Ramos (cell line): ENCODE measurements around the gene CFAP251.
"Not testable (repeated sequence)": the region's sequence is repeated elsewhere in the genome, so short reads cannot be mapped to it uniquely, and the experiment has no call there.

Experiments
- in situ Hi-C: fragments of 300-500 bp; cut with MboI; formaldehyde crosslinking; loops from one replicate; pipeline ENCODE4 v1.14.3; 2022; ENCODE audit warnings: low sequenced_read_pairs; ENCODE audit not compliant: unreplicated experiment

CFAP251 gene

DNA sequence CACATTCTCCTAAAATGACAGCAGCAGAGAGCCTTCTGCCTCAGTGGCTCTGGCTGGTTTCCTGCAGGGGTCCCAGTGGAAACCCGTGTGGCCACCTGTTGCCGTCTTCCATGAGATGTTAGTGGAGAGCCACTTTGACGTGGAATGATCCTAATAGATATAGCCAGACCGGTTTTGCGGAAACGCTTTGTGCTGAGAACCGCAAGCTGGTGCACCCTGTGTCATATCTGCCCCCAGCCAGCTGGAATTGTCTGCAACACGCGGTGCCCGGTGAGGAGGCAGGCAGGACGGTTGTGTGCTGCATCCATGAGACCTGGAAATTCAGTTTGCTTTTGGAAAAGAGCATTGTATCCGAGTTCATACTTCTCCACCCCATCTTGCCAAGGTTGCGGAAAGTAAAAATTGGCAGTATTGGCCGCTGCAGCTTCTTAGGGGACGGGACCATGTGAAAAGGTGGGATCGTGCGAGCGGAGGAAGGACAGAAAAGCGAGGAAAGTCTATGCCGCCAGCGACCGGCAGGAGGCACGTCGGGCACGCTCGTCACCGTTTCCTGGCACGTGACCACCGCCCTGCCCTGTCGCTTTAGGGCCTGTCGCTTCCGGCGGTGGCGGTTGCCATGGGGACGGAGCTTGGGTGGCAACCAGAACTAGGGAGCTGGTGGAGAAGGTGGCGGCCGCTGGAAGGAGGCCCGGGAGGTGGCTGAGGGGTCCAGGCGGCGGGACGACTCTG, at the start of gene CFAP251:
Gene CFAP251 (plus strand): TSS at position 643 of the 729 bp plus-strand sequence. CDS start 2,714 bp downstream, outside the sequence.
- in situ Hi-C loops = loop anchor here (5.0 kb wide), 1 partner anchor 129 kb away; no protein-coding TSS in a partner anchor

DNA sequence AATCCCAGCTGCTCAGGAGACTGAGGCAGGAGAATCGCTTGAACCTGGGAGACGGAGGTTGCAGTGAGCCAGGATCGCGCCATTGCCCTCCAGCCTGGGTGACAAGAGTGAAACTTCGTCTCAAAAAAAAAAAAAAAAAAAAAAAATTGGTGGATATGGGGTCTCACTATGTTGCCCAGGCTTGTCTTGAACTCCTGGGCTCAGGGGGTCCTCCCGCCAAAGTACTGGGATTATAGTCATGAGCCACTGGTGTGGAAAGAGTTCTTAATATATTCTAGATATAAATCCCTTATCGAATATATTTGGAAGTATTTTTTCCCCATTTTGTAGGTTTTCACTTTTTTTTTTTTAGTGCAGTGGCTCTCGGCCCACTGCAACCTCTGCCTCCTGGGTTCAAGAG, 49.2 kb upstream of the CFAP251 start:
- in situ Hi-C loops = not testable (repeated sequence)

DNA sequence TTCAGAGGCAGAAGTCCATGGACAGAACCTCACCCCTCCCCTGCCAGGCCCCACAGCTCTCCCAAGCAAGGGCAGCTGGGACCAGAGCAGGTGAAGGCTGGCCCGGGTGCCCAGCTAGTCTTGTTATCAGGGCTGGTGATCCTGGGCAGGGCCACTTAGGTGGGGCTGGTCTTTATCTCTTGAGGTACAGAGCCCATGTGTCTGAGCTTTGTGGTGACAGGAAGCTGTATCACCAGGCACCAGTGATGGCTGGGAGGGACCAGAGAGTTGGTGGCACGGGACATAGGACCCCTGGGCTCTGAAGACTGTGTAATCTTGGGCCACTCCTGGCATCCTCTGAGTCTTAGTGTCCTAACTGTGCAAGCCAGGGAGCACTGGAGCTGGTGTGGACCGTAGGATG, 46.9 kb upstream of the CFAP251 start:
- in situ Hi-C loops = no loop called here

DNA sequence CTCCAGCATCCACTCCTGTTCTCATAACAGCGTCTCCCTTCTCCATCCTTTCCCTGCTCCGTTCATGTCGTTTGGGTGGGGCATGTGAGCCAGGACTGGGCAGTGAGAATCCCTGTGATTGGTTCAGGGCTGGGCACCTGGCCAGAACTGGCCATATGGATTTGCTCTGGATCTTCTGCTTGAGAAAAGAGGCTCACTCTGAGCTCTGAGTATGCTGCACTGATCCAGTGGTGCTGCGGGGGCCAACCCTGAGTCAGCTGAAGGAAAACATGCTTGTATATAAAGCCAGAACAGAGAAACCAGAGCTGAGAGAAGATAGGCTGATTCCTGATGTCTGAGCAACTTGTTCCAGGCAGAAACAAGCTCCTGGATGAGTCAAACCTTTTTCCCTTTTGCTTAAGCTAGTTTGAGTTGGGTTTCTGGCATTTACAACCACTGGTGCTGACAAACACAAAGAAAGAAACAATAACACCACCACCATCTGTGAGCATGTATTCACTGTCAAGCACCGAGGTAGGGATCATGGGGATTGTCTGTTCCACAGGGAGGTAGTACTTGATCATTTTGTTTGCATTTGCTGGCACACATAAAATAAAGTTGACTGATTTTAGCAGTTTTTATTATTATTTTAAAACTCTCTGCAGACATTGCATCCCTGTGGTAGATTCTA, 45.7 kb upstream of the CFAP251 start:
- in situ Hi-C loops = no loop called here

DNA sequence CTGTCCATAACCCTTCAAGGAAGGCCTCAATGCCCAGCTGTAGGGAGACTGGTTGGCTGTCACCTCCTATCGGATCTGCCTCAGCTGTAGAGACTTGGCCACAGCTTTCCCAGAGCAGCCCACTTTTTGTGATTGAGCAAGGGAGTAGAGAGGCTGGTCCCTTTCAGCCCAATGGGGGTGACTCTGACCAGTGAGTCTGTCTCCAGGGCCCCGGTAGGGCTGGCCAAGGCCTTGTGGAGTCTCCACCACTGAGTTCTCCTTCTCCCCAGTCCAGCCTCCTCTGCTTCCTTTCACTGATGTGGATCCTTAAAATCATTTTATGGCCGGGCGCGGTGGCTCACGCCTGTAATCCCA, 45.2 kb upstream of the CFAP251 start:
- in situ Hi-C loops = no loop called here

GRCh38 chr12:121874071-121874470, 44.3 kb upstream of the CFAP251 start:
- in situ Hi-C loops = no loop called here

DNA sequence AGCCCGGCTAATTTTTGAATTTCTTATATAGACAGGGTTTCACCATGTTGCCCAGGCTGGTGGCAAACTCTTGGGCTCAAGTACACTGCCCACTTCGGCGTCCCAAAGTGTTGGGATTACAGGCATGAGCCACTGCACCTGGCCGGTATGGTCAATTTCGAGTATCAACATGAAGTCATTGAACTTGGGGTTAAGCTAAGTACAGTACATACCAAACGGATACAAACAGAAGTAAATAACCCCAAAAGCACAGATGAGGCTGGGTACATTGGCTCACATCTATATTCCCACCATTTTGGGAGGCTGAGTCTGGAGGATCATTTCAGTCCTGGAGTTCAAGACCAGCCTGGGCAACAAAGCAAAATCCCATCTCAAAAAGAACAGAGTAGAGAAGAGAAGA, 42.8 kb upstream of the CFAP251 start:
- in situ Hi-C loops = no loop called here

GRCh38 chr12:121876080-121876447, 42.3 kb upstream of the CFAP251 start:
- in situ Hi-C loops = not testable (repeated sequence)

- in situ Hi-C loops = no loop called here
Measured at GRCh38 chr12:121883315-121883660, 35.1 kb upstream of the CFAP251 start.

GRCh38 chr12:121885129-121885528, 33.3 kb upstream of the CFAP251 start:
- in situ Hi-C loops = loop anchor here (5.0 kb wide), 2 partner anchors 93 to 193 kb away; partner anchors contain the start of gene RHOF

DNA sequence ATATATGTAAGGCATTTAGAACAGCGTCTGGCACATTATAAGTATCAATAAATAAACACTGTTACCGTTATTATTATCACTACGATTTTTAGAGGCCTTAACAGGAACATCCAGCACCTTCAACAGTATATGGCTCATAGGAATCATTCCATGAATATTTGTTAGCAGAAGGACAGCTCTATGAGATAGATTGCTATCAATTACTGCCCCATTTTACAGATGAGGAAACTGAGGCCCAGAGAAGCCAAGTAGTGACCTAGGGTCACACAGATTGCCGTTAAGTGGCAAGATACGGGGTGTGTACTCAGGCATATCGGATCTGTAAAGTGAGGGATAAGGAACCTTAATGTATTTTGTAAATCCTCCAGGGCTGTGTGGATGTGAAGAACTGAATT, 30.3 kb upstream of the CFAP251 start:
- in situ Hi-C loops = loop anchor here (5.0 kb wide), 2 partner anchors 96 to 196 kb away; partner anchors contain the start of gene RHOF

DNA sequence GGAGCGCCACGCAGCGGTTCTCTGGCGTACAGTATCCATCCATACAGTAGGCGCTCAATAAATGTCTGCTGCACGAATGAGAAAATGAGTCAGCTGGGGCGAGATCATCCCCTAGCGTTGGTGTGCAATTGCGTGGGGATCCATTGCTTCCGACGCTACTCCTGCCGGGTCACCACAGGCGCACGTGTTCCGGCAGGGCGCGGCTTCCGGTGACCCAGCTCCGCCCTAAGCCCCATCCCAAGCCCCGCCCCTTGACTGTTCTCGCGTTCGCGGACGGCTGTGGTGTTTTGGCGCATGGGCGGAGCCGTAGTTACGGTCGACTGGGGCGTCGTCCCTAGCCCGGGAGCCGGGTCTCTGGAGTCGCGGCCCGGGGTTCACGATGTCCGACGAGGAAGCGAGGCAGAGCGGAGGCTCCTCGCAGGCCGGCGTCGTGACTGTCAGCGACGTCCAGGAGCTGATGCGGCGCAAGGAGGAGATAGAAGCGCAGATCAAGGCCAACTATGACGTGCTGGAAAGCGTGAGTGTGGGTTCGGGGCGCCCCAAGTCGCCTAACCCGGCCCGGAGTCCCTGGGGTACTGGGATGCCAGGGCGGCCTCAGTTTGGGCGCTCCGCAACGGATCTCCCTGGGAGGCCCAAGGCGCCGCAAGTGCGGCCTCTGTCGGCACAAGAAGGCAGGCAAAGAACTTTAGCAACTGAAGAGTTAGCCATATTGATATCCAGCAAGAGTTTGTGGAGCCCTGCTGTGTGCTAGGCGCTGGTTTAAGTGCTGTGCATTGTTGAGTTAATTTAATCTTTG, 29.7 kb upstream of the CFAP251 start, which contains the start of gene PSMD9:
Gene PSMD9 (plus strand): TSS at position 313 of the 796 bp plus-strand sequence. CDS start 67 bp downstream, at position 380.
- in situ Hi-C loops = loop anchor here (5.0 kb wide), 2 partner anchors 96 to 196 kb away; partner anchors contain the start of gene RHOF

GRCh38 chr12:121889274-121889624, 29.1 kb upstream of the CFAP251 start:
- in situ Hi-C loops = loop anchor here (5.0 kb wide), 2 partner anchors 97 to 197 kb away; partner anchors contain the start of gene RHOF

- in situ Hi-C loops = loop anchor here (5.0 kb wide), 2 partner anchors 97 to 197 kb away; partner anchors contain the start of gene RHOF
Measured at GRCh38 chr12:121889661-121890060, 28.7 kb upstream of the CFAP251 start.

- in situ Hi-C loops = no loop called here
Measured at GRCh38 chr12:121892673-121893561, 25.5 kb upstream of the CFAP251 start.

DNA sequence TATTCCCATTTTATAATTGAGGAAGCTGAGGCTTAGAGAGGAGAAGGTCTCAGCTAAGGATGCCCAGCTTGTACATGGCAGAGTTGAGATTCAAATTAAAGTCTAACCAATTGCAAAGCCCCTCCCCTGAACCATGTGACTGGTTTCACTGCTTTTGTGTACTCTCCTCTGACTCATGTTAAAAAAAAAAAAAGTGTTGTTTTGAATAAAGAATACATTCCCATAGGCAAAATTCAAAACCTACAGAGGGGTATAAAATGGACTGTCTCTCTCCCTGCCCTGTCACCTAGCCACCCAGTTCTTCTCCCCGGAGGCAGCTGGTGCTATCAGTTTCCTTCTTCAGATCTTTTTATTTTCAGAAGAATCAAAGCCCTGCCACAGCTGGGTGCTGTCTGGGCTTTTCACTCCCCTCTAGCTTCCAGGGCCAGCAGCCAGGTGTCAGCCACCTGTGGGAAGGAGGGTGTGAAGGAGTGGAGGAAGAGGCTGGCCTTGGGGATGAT, 24.4 kb upstream of the CFAP251 start:
- in situ Hi-C loops = no loop called here

DNA sequence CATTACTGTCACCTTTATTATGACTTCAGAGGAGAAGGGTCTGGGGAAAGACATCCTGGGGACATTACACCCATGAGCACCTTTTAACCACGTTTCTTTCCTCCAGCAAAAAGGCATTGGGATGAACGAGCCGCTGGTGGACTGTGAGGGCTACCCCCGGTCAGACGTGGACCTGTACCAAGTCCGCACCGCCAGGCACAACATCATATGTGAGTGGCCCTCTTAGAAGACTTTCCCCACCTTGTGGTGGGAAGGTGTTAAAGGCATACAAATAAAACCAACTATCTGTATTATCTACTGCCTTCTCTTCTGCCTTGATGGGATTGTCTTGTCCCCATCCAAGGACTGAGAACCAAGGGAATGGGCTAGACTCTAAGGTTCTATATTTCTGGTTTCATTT, 23.8 kb upstream of the CFAP251 start:
- in situ Hi-C loops = no loop called here

GRCh38 chr12:121898287-121898686, 20.1 kb upstream of the CFAP251 start:
- in situ Hi-C loops = no loop called here

- in situ Hi-C loops = no loop called here
Measured at GRCh38 chr12:121899590-121899989, 18.8 kb upstream of the CFAP251 start.

DNA sequence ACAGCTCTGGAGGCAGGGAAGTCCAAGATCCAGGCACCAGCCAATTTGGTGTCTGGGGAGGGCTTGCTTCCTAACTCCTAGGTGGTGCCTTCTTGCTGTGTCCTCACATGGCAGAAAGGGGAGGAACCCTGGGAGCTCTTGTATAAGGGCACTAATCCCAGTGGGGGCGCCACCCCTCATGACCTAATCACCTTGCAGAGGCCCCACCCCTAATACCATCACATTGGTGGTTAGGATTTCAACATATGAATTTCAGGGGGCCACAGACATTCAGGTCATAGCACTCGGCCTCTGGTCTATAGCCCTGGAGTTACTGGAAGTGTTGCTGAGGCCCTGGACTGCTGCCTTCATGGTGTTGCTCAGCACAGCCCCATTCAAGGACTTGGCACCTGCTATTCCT, 15.2 kb upstream of the CFAP251 start:
- in situ Hi-C loops = no loop called here
